Measurements from ENCODE around the gene ASPA.
"Not testable (repeated sequence)": the region's sequence is repeated elsewhere in the genome, so short reads cannot be mapped to it uniquely, and the experiment has no call there.

Gene ASPA

GRCh38 chr17:3514167-3514566 lies 38.4 kb downstream of the ASPA start:
- not testable (repeated sequence) for H3K4me3 ChIP-seq (ENCODE audit: low read length in 2 of 2); H4K91ac ChIP-seq (ENCODE audit: low read depth, low read length, poor library complexity); H3K14ac ChIP-seq (ENCODE audit: low read length); H2BK12ac ChIP-seq (ENCODE audit: low read length); H2AFZ ChIP-seq (ENCODE audit: low read length); H3K9me3 ChIP-seq (replicated peaks in 1 of 2; ENCODE audit: control insufficient read depth in 2 of 2, insufficient read depth in 1 of 2, low read depth in 1 of 2, low read length in 2 of 2); H3K18ac ChIP-seq (ENCODE audit: low read length); H3K4ac ChIP-seq (ENCODE audit: low read length); H3K4me2 ChIP-seq (ENCODE audit: insufficient read depth, low read length, poor library complexity, severe bottlenecking); H3K23ac ChIP-seq (ENCODE audit: low read depth, low read length, poor library complexity); DNase-seq (ENCODE audit: low spot score); H2BK15ac ChIP-seq (ENCODE audit: low read length); H3K9ac ChIP-seq (ENCODE audit: low read depth, low read length, poor library complexity); H4K8ac ChIP-seq (ENCODE audit: low read depth, low read length); H3K27me3 ChIP-seq (ENCODE audit: control insufficient read depth in 3 of 3, insufficient read depth in 3 of 3, low read depth in 1 of 3, low read length in 3 of 3); H3K79me1 ChIP-seq (ENCODE audit: low read depth, low read length); H2BK120ac ChIP-seq (ENCODE audit: low read depth, low read length); H2BK5ac ChIP-seq (ENCODE audit: low read length); H3K27ac ChIP-seq (replicated peaks; ENCODE audit: low read length); H3K36me3 ChIP-seq (replicated peaks in 1 of 2; ENCODE audit: control insufficient read depth in 2 of 2, insufficient read depth in 2 of 2, low read length in 2 of 2)
- Histone ChIP-seq H2AK5ac (ENCODE audit: low read depth, low read length) (peak overlapping the region; percentile 36), H3K4me1 (ENCODE audit: control insufficient read depth in 2 of 2, insufficient read depth in 1 of 2, low read depth in 1 of 2, low read length in 2 of 2) (peaks cover 17 to 19% of the 10 kb centered on the region in 2 donors)
- WGBS, 2 donors (ENCODE audit: extremely low coverage in 2 of 2, insufficient read length in 2 of 2, insufficient replicate concordance in 1 of 2), result no CpG with 5 or more reads among the region's 11 CpGs

GRCh38 chr17:3514873-3515272 lies 39.1 kb downstream of the ASPA start:
- peaks cover 2 to 3% of the 10 kb centered on the region in 2 donors for H3K9me3 ChIP-seq (replicated peaks in 1 of 2; ENCODE audit: control insufficient read depth in 2 of 2, insufficient read depth in 1 of 2, low read depth in 1 of 2, low read length in 2 of 2)
- peaks cover 17 to 19% of the 10 kb centered on the region in 2 donors for H3K4me1 ChIP-seq (ENCODE audit: control insufficient read depth in 2 of 2, insufficient read depth in 1 of 2, low read depth in 1 of 2, low read length in 2 of 2)
- no peaks in the 10 kb centered on the region for H3K79me1 ChIP-seq (ENCODE audit: low read depth, low read length)

GRCh38 chr17:3519472-3519871 lies 43.7 kb downstream of the ASPA start:
- H4K8ac ChIP-seq (ENCODE audit: low read depth, low read length); H3K36me3 ChIP-seq (replicated peaks in 1 of 2; ENCODE audit: control insufficient read depth in 2 of 2, insufficient read depth in 2 of 2, low read length in 2 of 2); H3K4ac ChIP-seq (ENCODE audit: low read length); H3K4me2 ChIP-seq (ENCODE audit: insufficient read depth, low read length, poor library complexity, severe bottlenecking); H2BK5ac ChIP-seq (ENCODE audit: low read length); H2AK5ac ChIP-seq (ENCODE audit: low read depth, low read length); H3K23ac ChIP-seq (ENCODE audit: low read depth, low read length, poor library complexity); H3K4me1 ChIP-seq (ENCODE audit: control insufficient read depth in 2 of 2, insufficient read depth in 1 of 2, low read depth in 1 of 2, low read length in 2 of 2); DNase-seq (ENCODE audit: low spot score); H3K4me3 ChIP-seq (ENCODE audit: low read length in 2 of 2); H2BK120ac ChIP-seq (ENCODE audit: low read depth, low read length); H4K91ac ChIP-seq (ENCODE audit: low read depth, low read length, poor library complexity); H3K79me1 ChIP-seq (ENCODE audit: low read depth, low read length); H3K14ac ChIP-seq (ENCODE audit: low read length); H3K18ac ChIP-seq (ENCODE audit: low read length); H2AFZ ChIP-seq (ENCODE audit: low read length); H3K27ac ChIP-seq (replicated peaks; ENCODE audit: low read length); H3K9me3 ChIP-seq (replicated peaks in 1 of 2; ENCODE audit: control insufficient read depth in 2 of 2, insufficient read depth in 1 of 2, low read depth in 1 of 2, low read length in 2 of 2); H3K9ac ChIP-seq (ENCODE audit: low read depth, low read length, poor library complexity); H2BK12ac ChIP-seq (ENCODE audit: low read length); H3K27me3 ChIP-seq (ENCODE audit: control insufficient read depth in 3 of 3, insufficient read depth in 3 of 3, low read depth in 1 of 3, low read length in 3 of 3); H2BK15ac ChIP-seq (ENCODE audit: low read length): not testable (repeated sequence)
- WGBS, 2 donors (ENCODE audit: extremely low coverage in 2 of 2, insufficient read length in 2 of 2, insufficient replicate concordance in 1 of 2), result 100% methylated on average over 4 of the region's 4 CpGs; no CpG with 5 or more reads in 1 of the 2 donors

More at GRCh38 chr17:3514873-3515272, 39.1 kb downstream of the ASPA start:
- Histone ChIP-seq H2BK120ac (ENCODE audit: low read depth, low read length) (no peak overlapping the region), H3K27ac (replicated peaks; ENCODE audit: low read length) (no peak overlapping the region), H3K23ac (ENCODE audit: low read depth, low read length, poor library complexity) (no peak overlapping the region), H2BK5ac (ENCODE audit: low read length) (no peak overlapping the region), H3K9ac (ENCODE audit: low read depth, low read length, poor library complexity) (no peak overlapping the region), H2BK12ac (ENCODE audit: low read length) (peak overlapping the region; percentile 44), H3K27me3 (ENCODE audit: control insufficient read depth in 3 of 3, insufficient read depth in 3 of 3, low read depth in 1 of 3, low read length in 3 of 3) (no peaks in the 10 kb centered on the region), H3K4me2 (ENCODE audit: insufficient read depth, low read length, poor library complexity, severe bottlenecking) (no peak overlapping the region), H3K18ac (ENCODE audit: low read length) (peak overlapping the region; percentile 27), H2BK15ac (ENCODE audit: low read length) (peak overlapping the region; percentile 7), H3K4ac (ENCODE audit: low read length) (no peak overlapping the region), H4K91ac (ENCODE audit: low read depth, low read length, poor library complexity) (no peak overlapping the region), H2AFZ (ENCODE audit: low read length) (no peak overlapping the region), H4K8ac (ENCODE audit: low read depth, low read length) (no peak overlapping the region), H3K36me3 (replicated peaks in 1 of 2; ENCODE audit: control insufficient read depth in 2 of 2, insufficient read depth in 2 of 2, low read length in 2 of 2) (peaks cover 1 to 8% of the 10 kb centered on the region in 2 donors), H3K4me3 (ENCODE audit: low read length in 2 of 2) (no peak overlapping the region), H2AK5ac (ENCODE audit: low read depth, low read length) (no peak overlapping the region), H3K14ac (ENCODE audit: low read length) (no peak overlapping the region)
- WGBS, 2 donors (ENCODE audit: extremely low coverage in 2 of 2, insufficient read length in 2 of 2, insufficient replicate concordance in 1 of 2), result no CpG with 5 or more reads among the region's 9 CpGs
- DNase-seq (ENCODE audit: low spot score), result no peak

GRCh38 chr17:3524024-3524423 lies 48.2 kb downstream of the ASPA start:
- no CpG with 5 or more reads among the region's 13 CpGs for WGBS, 2 donors (ENCODE audit: extremely low coverage in 2 of 2, insufficient read length in 2 of 2, insufficient replicate concordance in 1 of 2)
- Histone ChIP-seq H2BK120ac (ENCODE audit: low read depth, low read length) (no peak overlapping the region), H3K23ac (ENCODE audit: low read depth, low read length, poor library complexity) (no peak overlapping the region), H2AFZ (ENCODE audit: low read length) (no peak overlapping the region), H3K18ac (ENCODE audit: low read length) (no peak overlapping the region), H2BK15ac (ENCODE audit: low read length) (no peak overlapping the region), H3K79me1 (ENCODE audit: low read depth, low read length) (peaks cover 3% of the 10 kb centered on the region), H2BK5ac (ENCODE audit: low read length) (no peak overlapping the region), H3K4me3 (ENCODE audit: low read length in 2 of 2) (no peak overlapping the region), H3K27me3 (ENCODE audit: control insufficient read depth in 3 of 3, insufficient read depth in 3 of 3, low read depth in 1 of 3, low read length in 3 of 3) (no peaks in the 10 kb centered on the region), H3K27ac (replicated peaks; ENCODE audit: low read length) (no peak overlapping the region), H3K4me1 (ENCODE audit: control insufficient read depth in 2 of 2, insufficient read depth in 1 of 2, low read depth in 1 of 2, low read length in 2 of 2) (peaks cover 11% of the 10 kb centered on the region in 2 donors), H4K91ac (ENCODE audit: low read depth, low read length, poor library complexity) (no peak overlapping the region), H3K4ac (ENCODE audit: low read length) (no peak overlapping the region), H3K9me3 (replicated peaks in 1 of 2; ENCODE audit: control insufficient read depth in 2 of 2, insufficient read depth in 1 of 2, low read depth in 1 of 2, low read length in 2 of 2) (no peaks in the 10 kb centered on the region), H3K36me3 (replicated peaks in 1 of 2; ENCODE audit: control insufficient read depth in 2 of 2, insufficient read depth in 2 of 2, low read length in 2 of 2) (peaks cover 0 to 1% of the 10 kb centered on the region in 2 donors), H2AK5ac (ENCODE audit: low read depth, low read length) (no peak overlapping the region), H3K14ac (ENCODE audit: low read length) (no peak overlapping the region), H3K9ac (ENCODE audit: low read depth, low read length, poor library complexity) (no peak overlapping the region), H2BK12ac (ENCODE audit: low read length) (no peak overlapping the region), H4K8ac (ENCODE audit: low read depth, low read length) (no peak overlapping the region), H3K4me2 (ENCODE audit: insufficient read depth, low read length, poor library complexity, severe bottlenecking) (no peak overlapping the region)
- no peak for DNase-seq (ENCODE audit: low spot score)
